ENCODE data around the gene NPHP4.

DNA sequence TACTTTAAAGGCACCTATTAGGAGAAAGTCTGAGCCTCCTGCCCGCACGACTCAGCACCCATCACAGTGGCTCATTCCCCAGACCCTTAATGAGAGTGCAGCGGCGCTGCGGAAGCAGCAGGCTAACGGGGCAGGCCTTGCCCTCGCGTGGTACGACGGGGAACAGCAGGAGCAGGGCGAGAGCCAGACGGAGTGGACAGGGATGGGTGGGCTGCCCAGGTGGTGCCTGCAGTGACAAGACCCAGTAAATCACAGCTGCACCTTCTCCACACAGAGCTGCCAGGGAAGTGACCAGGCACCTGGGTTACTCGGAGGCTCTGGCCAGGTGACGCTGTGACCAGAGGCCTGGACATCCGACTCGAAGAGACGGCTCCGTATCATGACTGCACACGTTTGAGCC, 131.9 kb downstream of the NPHP4 start:
- no peak for TF ChIP-seq CTCF (IDR thresholded peaks at IDR 0.05)
- no peak for TF ChIP-seq POLR2A (IDR thresholded peaks at IDR 0.05)
